ENCODE measurements around the gene KLF18.
"Not testable (repeated sequence)": the region's sequence is repeated elsewhere in the genome, so short reads cannot be mapped to it uniquely, and the experiment has no call there.

Gene KLF18

DNA sequence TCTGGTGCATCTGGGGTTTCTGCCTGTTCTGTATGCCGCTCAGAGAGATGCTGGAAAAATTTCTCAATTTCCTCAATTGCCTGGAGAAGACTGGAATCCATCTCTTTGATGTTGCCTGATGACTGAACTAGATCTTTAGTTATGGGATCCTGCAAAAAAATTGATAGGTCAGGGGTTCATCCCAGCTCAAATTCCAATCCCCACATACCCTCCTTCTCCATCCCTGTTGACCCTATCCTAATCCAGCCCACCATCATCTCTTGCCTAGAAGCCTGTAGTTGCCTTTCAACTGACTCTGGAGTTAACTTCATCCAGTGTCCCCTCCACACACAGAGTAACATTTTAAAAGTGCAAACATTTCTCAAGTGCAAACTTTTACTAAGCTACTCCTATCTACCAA is at the start of gene KLF18:
Gene KLF18 (minus strand): TSS at position 101 of the 400 bp plus-strand sequence. CDS start 0 bp downstream, at position 101.
- DNase-seq = no peak

- DNase-seq = no peak
Observed at GRCh38 chr1:44174630-44175029, 33.2 kb upstream of the KLF18 start.

GRCh38 chr1:44170281-44170823 is 28.9 kb upstream of the KLF18 start:
- DNase-seq = no peak

GRCh38 chr1:44168520-44169098 is 27.2 kb upstream of the KLF18 start:
- DNase-seq = no peak

DNA sequence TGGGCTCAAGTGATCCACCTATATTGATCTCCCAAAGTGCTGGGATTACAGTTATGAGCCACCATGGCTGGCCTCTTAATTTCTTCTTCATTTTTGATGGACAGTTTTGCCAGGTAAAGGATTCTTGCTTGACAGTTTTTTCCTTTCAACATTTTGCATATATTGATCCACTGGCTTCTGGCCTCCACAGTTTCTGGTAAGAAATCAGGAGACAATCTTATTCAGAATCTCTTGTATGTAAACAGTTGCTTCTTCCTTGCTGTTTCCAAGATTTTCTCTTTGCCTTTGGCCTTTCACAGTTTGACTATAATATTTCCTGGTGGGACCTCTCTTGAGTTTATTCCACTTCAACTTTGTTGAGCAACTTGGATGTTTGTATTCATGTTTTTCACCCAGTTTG is 20.1 kb upstream of the KLF18 start:
- no peak for DNase-seq

GRCh38 chr1:44158871-44159270 is 17.4 kb upstream of the KLF18 start:
- DNase-seq = no peak

- no peak for DNase-seq
Observed at GRCh38 chr1:44157903-44158302, 16.5 kb upstream of the KLF18 start.

GRCh38 chr1:44154049-44154448 is 12.6 kb upstream of the KLF18 start:
- no peak for DNase-seq

GRCh38 chr1:44152692-44153091 is 11.3 kb upstream of the KLF18 start:
- no peak for DNase-seq

DNA sequence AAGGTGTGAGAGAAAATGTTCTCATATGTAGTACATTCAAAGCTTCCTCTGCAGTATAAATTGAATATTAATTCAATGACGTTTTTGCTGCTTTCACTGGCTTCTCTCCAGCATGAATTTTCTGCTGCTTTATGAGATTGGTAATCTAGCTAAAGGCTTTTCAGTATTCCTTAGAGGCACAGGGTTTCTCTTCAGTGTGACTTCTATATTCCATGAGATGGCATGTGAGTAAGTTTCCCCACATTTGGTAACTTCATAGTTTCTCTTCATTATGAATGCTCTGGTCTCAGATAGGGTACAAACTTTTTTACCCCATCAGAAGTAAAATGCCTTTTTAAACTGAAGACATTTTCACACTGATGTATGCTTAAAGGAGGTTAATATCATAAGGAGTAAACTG is 10.4 kb upstream of the KLF18 start:
- DNase-seq = no peak

DNA sequence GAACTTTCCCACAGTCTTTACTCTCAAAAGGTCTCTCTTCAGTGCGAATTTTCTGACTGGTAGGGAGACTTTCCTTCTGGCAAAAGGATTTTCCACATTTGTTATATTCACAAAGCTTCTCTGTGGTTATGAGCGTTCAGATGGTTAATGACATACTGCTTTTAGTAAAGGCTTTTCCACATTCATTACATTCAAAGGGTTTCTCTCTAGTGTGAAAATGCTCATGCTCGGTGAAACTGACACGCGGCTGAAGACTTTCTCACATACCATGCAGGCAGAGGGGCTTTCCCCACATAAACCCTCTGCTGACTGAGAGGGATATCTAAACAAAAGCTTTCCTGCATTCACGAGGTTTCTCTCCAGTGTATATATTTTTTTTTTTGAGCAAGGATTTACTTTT is 9.9 kb upstream of the KLF18 start:
- no peak for DNase-seq

- DNase-seq = no peak
Observed at GRCh38 chr1:44147582-44147981, 6.2 kb upstream of the KLF18 start.

DNA sequence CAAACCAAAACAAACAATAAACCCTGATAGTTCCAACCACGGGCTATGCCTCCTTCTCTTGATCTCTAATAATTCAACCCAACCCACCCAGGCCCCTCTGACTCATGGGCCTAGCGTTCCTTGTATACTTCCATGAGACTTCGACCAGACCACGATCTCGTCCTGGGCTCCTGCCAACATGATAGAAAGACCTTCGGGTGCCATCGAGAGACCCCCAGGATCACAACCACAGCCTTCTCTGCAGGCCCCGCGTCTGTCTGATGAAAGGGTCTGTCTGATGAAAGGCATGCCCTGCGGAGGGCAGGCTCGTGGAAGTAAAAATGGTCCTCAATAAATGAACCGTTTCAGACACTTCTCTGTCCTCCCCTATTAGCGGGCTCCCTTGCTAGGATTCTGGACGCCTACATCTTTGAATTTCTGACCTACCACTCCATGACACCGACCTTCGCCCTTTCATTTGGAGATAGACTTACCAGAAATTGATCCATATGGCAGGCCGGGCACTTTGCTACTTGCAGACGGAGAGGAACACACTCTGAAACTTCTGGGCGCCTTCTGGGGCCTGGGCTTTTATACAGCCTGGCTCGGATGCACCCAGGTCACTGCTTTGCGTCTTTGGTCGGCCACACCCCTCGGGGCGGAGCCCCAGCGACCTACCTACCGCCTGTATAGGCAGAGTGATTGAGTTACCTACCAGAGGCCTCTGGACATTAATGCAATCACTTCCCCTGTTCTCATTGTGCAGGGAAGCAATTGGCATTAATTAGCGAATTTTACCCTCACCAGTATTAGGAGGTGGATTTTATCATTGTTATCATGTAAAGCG is 5.3 kb upstream of the KLF18 start:
- no peak for DNase-seq

- DNase-seq = no peak
Observed at GRCh38 chr1:44144962-44145756, 3.7 kb upstream of the KLF18 start.

GRCh38 chr1:44139565-44139964 is 1.9 kb downstream of the KLF18 start:
- not testable (repeated sequence) for DNase-seq

GRCh38 chr1:44138239-44138638 is 3.2 kb downstream of the KLF18 start:
- no peak for DNase-seq

DNA sequence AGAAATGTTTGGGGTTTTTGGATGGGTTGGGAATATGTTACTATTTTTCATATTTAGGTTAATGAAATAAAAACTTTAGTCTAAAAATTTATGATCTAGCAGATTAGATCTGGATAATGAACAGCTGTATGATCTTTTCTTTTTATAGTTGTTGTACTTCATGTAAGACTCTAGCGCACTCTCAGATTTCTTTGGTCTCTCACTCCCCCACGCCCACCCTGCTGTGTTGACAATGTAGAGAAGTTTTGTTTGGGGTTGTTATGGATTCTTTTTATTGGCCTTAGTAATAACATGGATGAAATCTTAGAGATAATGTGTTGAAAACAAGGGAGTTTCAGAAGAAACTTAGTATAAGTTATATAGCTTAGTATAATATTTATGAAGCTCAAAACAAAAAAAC is 5.5 kb downstream of the KLF18 start:
- DNase-seq = no peak

DNA sequence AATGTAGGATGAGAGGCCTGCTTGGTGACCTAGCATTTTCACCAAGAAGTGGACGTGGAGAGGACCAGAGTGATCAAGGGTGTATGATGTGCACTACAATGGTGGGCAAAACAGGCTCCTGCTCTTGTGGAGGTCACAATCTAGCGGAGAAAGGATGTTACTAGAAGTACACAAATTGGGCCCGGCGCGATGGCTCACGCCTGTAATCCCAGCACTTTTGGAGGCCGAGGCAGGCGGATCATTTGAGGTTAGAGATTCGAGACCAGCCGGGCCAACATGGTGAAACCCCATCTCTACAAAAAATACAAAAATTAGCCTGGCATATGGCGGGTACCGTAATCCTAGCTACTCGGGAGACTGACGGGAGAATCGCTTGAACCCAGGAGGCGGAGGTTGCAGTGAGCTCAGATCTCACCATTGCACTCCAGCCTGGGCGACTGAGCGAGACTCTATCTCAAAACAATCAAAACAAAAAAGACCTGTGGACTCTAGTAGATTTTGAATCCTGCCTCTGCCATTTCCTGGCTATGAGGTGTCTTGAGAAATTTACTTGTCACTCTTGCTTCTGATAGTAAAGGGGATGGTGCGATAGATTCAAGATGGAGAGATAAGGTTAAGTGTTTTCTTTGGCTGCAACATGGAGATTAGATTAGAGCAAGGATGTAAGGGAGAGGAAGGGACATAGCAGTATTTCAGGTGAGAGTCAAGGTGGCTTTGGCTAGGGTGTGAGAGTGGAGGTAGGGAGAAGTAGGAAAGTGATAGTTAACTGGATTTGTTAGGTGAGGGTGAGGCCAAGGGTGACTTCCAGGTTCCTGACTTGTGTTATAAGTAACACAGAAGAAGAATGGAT is 7.1 kb downstream of the KLF18 start:
- DNase-seq = no peak

DNA sequence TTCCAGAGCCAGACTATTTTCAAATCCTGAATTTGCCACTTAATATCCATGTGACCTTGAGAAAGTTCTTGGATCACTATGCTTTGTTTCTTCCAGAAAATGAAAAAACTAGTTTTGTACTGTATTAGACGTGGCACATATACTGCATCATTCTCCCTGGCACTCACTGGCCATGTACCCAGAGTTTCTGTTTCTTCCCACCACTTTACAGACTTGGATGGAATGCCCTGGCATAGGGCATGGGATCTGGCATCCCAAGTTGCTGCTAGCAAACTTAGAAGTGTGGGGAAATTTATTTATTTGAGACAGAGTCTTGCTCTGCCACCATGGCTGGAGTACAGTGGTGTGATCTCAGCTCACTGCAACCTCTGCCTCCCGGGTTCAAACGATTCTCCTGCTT is 10.0 kb downstream of the KLF18 start:
- DNase-seq = no peak

DNA sequence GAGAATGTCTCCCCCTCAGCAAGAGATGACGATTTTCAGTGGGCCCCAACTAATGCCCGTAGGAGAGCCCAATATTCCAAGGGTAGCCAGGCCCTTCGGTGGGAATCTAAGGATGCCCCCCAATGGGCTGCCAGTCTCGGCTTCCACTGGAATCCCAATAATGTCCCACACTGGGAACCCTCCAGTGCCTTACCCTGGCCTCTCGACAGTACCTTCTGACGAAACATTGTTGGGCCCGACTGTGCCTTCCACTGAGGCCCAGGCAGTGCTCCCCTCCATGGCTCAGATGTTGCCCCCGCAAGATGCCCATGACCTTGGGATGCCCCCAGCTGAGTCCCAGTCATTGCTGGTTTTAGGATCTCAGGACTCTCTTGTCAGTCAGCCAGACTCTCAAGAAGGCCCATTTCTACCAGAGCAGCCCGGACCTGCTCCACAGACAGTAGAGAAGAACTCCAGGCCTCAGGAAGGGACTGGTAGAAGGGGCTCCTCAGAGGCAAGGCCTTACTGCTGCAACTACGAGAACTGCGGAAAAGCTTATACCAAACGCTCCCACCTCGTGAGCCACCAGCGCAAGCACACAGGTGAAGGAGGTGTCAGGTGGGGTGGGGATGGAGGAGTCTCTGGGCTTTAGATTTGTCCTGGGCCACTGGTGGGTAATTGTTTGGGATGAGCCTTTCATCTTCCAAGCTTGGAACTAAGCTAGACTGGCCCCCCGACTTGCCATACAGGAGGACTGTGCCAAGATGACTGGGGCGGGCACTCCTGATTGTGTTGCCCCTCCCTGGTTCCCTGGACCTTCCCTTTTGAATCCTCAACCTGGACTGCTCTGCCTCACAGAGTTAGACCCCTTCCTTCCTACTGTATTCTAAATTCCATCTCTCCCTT is 11.6 kb downstream of the KLF18 start:
- no peak for DNase-seq

DNA sequence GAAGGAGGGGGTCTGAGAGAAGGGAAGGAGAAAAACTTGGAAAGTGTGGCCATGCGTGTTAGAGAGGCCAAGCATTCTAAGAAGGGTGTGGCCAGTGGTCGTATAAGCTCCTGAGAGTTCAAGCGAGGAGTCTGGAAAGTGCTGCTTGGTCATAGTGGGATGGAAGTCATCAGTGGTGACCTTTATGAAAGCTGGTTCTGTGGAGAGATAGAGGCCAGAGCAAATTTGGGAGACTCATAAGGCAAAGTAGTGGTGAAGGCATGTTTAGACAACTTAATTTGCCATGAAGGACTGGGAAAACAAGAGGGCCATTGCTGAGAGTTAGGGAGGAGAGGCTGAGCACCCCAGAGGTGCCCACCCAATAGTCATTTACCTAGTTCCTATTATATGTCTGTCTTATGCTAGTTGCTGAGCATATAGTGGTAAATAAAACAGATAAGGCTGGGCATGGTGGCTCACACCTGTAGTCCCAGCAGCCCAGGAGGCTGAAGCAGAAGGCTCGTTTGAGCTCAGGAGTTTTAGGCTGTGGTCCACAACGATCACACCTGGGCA is 21.0 kb downstream of the KLF18 start:
- no peak for DNase-seq

Measured in hippocampal formation (tissue), 2 donors.